GM12892 (cell line): Measurements from ENCODE around the gene GPR156.

ENCODE experiments used
- DNase-seq: peaks from one replicate; pipeline ENCODE4 v3.0.0; 2011; ENCODE audit not compliant: insufficient read length
- FAIRE-seq: peaks from 2 replicates; lab custom pipeline; 2011; peaks lifted over from hg19 to GRCh38; lab: Jason Lieb, UNC
- POLR2A ChIP-seq: IDR thresholded peaks from 2 replicates; pipeline ENCODE4 v1.6.1; 2011; ENCODE audit warnings: low read depth, low read length, control low read depth
- POLR2AphosphoS5 ChIP-seq: IDR thresholded peaks from 2 replicates; pipeline ENCODE4 v1.6.1; 2011; ENCODE audit warnings: low read depth, low read length, control low read depth
- TAF1 ChIP-seq: IDR thresholded peaks from 2 replicates; pipeline ENCODE4 v1.6.1; 2011; ENCODE audit warnings: low read depth, mild to moderate bottlenecking, control low read depth, low read length, borderline replicate concordance

The GPR156 gene

DNA sequence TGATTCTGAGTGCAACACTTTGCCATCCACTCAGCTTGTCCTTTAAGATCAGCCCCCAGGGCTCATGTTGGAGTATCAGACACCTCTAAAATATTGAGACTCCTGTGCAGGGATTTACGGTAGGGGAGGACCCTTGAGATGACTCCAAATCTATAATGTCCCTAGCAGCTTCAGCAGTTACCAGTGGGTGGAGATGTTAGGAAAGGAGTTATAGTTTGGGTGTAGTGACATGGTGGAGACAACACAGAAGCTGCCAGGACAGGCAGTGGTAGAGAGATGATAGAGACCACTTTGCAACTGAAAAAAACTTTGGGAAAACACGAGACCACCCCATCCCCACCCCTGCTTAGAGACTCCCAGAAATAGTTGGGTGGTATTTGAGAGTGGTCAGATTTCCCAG lies 147.5 kb downstream of the GPR156 start:
- FAIRE-seq (no peak), DNase-seq (no peak)
- TF ChIP-seq POLR2AphosphoS5 (no peak), POLR2A (no peak), TAF1 (no peak)

GRCh38 chr3:120130656-120131055 lies 154.4 kb downstream of the GPR156 start:
- FAIRE-seq: no peak

DNA sequence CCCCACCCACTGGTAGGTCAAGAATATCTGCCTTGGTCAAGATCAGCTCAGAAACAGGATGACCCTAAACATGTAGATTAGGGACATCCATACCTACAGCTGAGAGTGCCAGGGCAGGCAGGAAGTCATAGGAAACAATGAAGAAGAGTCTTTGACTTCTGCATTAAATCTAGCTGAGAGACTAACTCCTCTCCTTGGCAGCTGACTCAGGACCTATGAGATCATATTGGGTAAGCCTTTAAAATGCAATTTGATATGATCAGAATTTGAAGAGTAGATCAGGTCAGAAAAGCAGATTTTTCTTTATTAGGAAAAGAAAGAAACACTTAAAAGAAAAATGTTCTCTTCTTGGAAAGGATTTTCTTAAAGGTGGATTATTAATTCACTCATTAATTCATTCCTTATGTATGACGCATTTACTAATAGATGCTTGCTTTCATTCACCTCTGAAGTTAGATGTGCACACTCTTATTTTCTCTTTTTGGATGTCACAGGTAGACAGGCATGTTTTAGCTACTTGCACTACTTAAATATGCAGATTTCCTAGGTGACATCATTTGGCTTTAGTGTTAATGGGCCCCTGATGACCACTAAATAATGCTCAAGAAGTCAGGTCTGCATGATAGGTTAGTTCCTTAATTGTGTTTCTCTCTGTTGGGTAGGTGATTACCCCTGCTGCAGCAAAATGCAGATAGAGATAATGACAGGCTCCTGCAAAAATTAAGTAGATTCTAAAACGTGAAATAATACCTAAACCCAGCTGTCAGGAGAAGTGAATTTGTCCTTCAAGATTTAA lies 155.1 kb downstream of the GPR156 start:
- DNase-seq (no peak), FAIRE-seq (no peak)
- TF ChIP-seq POLR2AphosphoS5 (no peak), TAF1 (no peak), POLR2A (no peak)

More at GRCh38 chr3:120130656-120131055, 154.4 kb downstream of the GPR156 start:
- DNase-seq: no peak
- TF ChIP-seq POLR2A (no peak), TAF1 (no peak), POLR2AphosphoS5 (no peak)

DNA sequence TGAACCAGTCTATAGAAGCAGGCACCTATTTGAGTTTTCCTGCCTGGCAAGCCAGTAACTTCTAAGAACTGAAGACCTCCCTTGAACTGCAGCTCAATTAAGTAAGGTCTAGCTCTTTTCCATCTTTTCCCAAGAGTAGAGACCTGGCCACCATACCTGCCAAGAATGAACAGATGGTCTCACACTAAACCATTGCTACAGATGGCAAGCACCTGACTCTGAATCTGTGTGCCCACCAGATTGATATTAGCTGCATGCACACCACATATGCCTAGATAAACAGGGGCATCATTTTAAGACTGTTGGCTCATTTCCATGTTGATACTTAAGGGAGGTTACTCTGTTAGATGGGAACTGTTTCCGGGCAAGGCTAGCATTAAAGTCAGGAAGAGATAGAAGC lies 156.0 kb downstream of the GPR156 start:
- FAIRE-seq: no peak
- TF ChIP-seq POLR2AphosphoS5 (no peak), TAF1 (no peak), POLR2A (no peak)
- no peak for DNase-seq

GRCh38 chr3:120125992-120126391 lies 159.0 kb downstream of the GPR156 start:
- DNase-seq (no peak), FAIRE-seq (no peak)
- TF ChIP-seq TAF1 (no peak), POLR2A (no peak), POLR2AphosphoS5 (no peak)

DNA sequence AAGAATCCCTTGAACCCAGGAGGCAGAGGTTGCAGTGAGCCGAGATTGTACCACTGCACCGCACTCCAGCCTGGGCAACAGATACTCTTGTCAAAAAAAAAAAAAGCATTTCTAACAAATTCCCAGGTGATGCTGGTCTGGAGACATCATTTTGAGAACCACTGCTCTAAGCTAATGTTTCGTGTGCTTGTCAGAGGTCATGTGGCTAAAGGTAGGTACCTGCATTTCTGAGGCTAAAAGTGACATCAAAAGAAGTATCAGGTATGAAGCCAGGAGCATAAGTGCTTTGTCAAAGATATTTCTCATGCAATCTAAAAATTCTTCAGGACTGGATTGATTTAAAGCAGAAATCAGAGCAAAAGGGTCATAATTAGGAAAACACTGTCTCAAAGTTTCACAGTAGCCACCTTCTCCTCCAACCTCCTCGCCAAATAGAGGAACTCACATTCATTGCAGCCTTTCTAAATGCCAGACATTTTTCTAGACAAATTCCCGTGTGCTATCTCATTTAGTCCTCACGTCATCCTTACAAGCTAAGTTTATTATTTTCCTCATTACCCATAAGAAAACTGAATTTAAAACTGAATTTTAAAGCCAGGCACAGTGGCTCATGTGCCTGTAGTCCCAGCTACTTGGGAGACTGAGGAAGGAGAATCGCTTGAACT lies 165.0 kb downstream of the GPR156 start:
- FAIRE-seq: no peak
- no peak for DNase-seq
- TF ChIP-seq POLR2AphosphoS5 (no peak), POLR2A (no peak), TAF1 (no peak)
